ENCODE results near the gene IL4. TPM values are rescaled to one million over a fixed set of nuclear protein-coding genes. Genes with fewer than 3 reads are reported as not detected.

The IL4 gene
- total and polyA plus RNA-seq, 2 experiments from 2014 or later: not detected

GRCh38 chr5:132644177-132644576 lies 29.6 kb upstream of the IL4 start:
- Histone ChIP-seq H3K4me1 (ENCODE audit: insufficient read depth) (no peaks in the 10 kb centered on the region), H3K4me2 (no peak overlapping the region), H2AFZ (no peak overlapping the region), H4K20me1 (ENCODE audit: insufficient read depth, poor library complexity, severe bottlenecking) (no peaks in the 10 kb centered on the region), H3K36me3 (replicated peaks; ENCODE audit: insufficient read depth, low read depth) (no peaks in the 10 kb centered on the region), H3K9me3 (ENCODE audit: low read depth) (peaks cover 9% of the 10 kb centered on the region), H3K9me2 (replicated peaks; ENCODE audit: insufficient read depth) (no peaks in the 10 kb centered on the region), H3K4me3 (no peak overlapping the region), H3K27ac (no peak overlapping the region), H3K79me2 (no peaks in the 10 kb centered on the region), H3K27me3 (no peaks in the 10 kb centered on the region)
- TF ChIP-seq EZH2 (IDR thresholded peaks at IDR 0.05; ENCODE audit: borderline replicate concordance) (no peak), EZH2phosphoT487 (IDR thresholded peaks at IDR 0.05; ENCODE audit: low read depth, severe bottlenecking, unreplicated experiment) (no peak)
- TF ChIP-seq, protein P1, sequence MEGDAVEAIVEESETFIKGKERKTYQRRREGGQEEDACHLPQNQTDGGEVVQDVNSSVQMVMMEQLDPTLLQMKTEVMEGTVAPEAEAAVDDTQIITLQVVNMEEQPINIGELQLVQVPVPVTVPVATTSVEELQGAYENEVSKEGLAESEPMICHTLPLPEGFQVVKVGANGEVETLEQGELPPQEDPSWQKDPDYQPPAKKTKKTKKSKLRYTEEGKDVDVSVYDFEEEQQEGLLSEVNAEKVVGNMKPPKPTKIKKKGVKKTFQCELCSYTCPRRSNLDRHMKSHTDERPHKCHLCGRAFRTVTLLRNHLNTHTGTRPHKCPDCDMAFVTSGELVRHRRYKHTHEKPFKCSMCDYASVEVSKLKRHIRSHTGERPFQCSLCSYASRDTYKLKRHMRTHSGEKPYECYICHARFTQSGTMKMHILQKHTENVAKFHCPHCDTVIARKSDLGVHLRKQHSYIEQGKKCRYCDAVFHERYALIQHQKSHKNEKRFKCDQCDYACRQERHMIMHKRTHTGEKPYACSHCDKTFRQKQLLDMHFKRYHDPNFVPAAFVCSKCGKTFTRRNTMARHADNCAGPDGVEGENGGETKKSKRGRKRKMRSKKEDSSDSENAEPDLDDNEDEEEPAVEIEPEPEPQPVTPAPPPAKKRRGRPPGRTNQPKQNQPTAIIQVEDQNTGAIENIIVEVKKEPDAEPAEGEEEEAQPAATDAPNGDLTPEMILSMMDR (IDR thresholded peaks at IDR 0.05; ENCODE audit: poor library complexity): no peak
- no peak for DNase-seq (ENCODE audit: low spot score)

- TF ChIP-seq EZH2phosphoT487 (IDR thresholded peaks at IDR 0.05; ENCODE audit: low read depth, severe bottlenecking, unreplicated experiment): no peak
- no peak for TF ChIP-seq EZH2 (IDR thresholded peaks at IDR 0.05; ENCODE audit: borderline replicate concordance)
- TF ChIP-seq, protein P1 (IDR thresholded peaks at IDR 0.05; ENCODE audit: poor library complexity): no peak
- 80% methylated on average over 11 of the region's 11 CpGs for WGBS (ENCODE audit: low lambda C conversion rate, missing lambda C conversion rate)
- Histone ChIP-seq H3K4me3 (no peak overlapping the region), H4K20me1 (ENCODE audit: insufficient read depth, poor library complexity, severe bottlenecking) (no peaks in the 10 kb centered on the region), H3K4me1 (ENCODE audit: insufficient read depth) (no peaks in the 10 kb centered on the region), H3K27ac (peak overlapping the region; percentile 68), H3K9me3 (ENCODE audit: low read depth) (peaks cover 9% of the 10 kb centered on the region), H3K79me2 (no peaks in the 10 kb centered on the region), H3K9me2 (replicated peaks; ENCODE audit: insufficient read depth) (no peaks in the 10 kb centered on the region), H3K27me3 (no peaks in the 10 kb centered on the region), H2AFZ (no peak overlapping the region), H3K4me2 (peak overlapping the region; percentile 36), H3K36me3 (replicated peaks; ENCODE audit: insufficient read depth, low read depth) (no peaks in the 10 kb centered on the region)
- DNase-seq (ENCODE audit: low spot score): no peak
These were observed 27.1 kb upstream of the IL4 start for GRCh38 chr5:132646583-132647266.

- TF ChIP-seq EZH2phosphoT487 (IDR thresholded peaks at IDR 0.05; ENCODE audit: low read depth, severe bottlenecking, unreplicated experiment) (no peak), EZH2 (IDR thresholded peaks at IDR 0.05; ENCODE audit: borderline replicate concordance) (no peak)
- TF ChIP-seq, protein P1 (IDR thresholded peaks at IDR 0.05; ENCODE audit: poor library complexity): no peak
- Histone ChIP-seq H3K4me3 (no peak overlapping the region), H4K20me1 (ENCODE audit: insufficient read depth, poor library complexity, severe bottlenecking) (no peaks in the 10 kb centered on the region), H2AFZ (no peak overlapping the region), H3K27ac (peak overlapping the region; percentile 68), H3K79me2 (no peaks in the 10 kb centered on the region), H3K4me2 (peak overlapping the region; percentile 36), H3K27me3 (no peaks in the 10 kb centered on the region), H3K36me3 (replicated peaks; ENCODE audit: insufficient read depth, low read depth) (no peaks in the 10 kb centered on the region), H3K4me1 (ENCODE audit: insufficient read depth) (no peaks in the 10 kb centered on the region), H3K9me2 (replicated peaks; ENCODE audit: insufficient read depth) (no peaks in the 10 kb centered on the region), H3K9me3 (ENCODE audit: low read depth) (peaks cover 9% of the 10 kb centered on the region)
- no peak for DNase-seq (ENCODE audit: low spot score)
- 63% methylated on average over 2 of the region's 2 CpGs for WGBS (ENCODE audit: low lambda C conversion rate, missing lambda C conversion rate)
These were observed 26.3 kb upstream of the IL4 start for GRCh38 chr5:132647473-132647872.

Measured in hepatocyte (in vitro differentiated cells).